Ovary (tissue), 3 donors: ENCODE measurements around the gene ZCCHC8.
"Not testable (repeated sequence)": the region's sequence is repeated elsewhere in the genome, so short reads cannot be mapped to it uniquely, and the experiment has no call there.

Source experiments
- CTCF ChIP-seq, 3 donors: fragments of 450-650 bp in 2 of 3; fragments of 200-600 bp in 1 of 3; IDR thresholded peaks; one replicate each; pipeline versions ENCODE4 v1.5.1 to v1.8.0; 2016 to 2022; ENCODE audit warnings: antibody characterized with exemption in 3 of 3, mild to moderate bottlenecking in 1 of 3
- EP300 ChIP-seq: sonication (generic); formaldehyde crosslinking; IDR thresholded peaks from one replicate; pipeline ENCODE4 v1.6.1; 2017; ENCODE audit warnings: antibody characterized with exemption
- POLR2A ChIP-seq: fragments of 450-650 bp; IDR thresholded peaks from one replicate; pipeline ENCODE4 v1.6.1; 2017; ENCODE audit warnings: antibody characterized with exemption, mild to moderate bottlenecking, moderate library complexity
- donor health status: DM: no; HTN: no; CAD: no.

GRCh38 chr12:122429043-122429442 lies 71.7 kb downstream of the ZCCHC8 start:
- TF ChIP-seq CTCF (IDR thresholded peaks at IDR 0.05); POLR2A; EP300: not testable (repeated sequence)
